Left renal pelvis (tissue), 4 donors: ENCODE data around the gene OR2C3. TPM values are rescaled to one million over a fixed set of nuclear protein-coding genes. Genes with fewer than 3 reads are reported as not detected.
"Not testable (repeated sequence)": the region's sequence is repeated elsewhere in the genome, so short reads cannot be mapped to it uniquely, and the experiment has no call there.

ENCODE experiments used
- DNase-seq, 4 donors: peaks; one replicate each; pipeline ENCODE4 v3.0.0-alpha.2; 2013; ENCODE audit warnings: low read depth in 4 of 4, low spot score in 3 of 4
- polyA plus RNA-seq, 4 donors: library from polyadenylated mRNA; unstranded; fragments of 120-200 nt; gene quantifications; one replicate each; pipeline ENCODE4 v1.2.1, GENCODE V29; 2013; ENCODE audit not compliant: insufficient read length in 4 of 4

Gene OR2C3
- polyA plus RNA-seq, 4 donors: 0.55 to 1.7 (median 0.75) TPM

DNA sequence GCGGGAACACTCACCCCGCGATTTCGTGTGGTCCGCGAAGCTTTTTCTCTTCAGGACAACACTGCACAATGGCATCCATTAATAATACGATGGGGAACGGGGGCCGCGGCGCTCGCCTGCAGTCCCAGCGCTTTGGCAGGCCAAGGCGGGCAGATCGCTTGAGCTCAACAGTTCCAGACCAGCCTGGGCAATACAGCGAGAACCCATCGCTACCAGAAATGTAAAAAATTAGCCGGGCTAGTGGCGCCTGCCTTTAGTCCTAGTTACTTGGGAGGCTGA, 17.7 kb downstream of the OR2C3 start:
- DNase-seq: no peak

- no peak for DNase-seq
These were observed 18.2 kb downstream of the OR2C3 start for GRCh38 chr1:247517795-247518612.

DNA sequence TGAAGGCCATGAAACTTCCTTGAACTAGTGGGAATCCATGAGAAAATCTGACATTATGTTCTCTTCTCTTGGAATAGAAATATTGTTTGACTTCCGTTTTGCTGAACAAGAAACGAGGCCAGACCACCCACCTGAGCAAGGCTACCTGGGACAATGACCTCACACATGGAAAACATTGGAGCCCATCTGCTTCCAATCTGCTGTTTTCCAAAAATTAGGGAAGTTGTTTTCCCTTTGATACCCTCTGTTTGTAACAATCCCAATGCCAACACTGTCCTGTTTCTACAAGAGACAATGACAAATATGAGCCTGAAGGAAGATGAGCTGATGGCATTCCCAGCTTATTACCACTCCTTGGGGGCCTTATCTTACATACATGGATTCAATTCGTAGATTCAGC, 29.4 kb downstream of the OR2C3 start:
- DNase-seq: no peak

- no peak for DNase-seq
These were observed 35.4 kb downstream of the OR2C3 start for GRCh38 chr1:247500865-247501264.

- no peak for DNase-seq
These were observed 39.5 kb downstream of the OR2C3 start for GRCh38 chr1:247496581-247497285.

GRCh38 chr1:247494767-247495166, 41.5 kb downstream of the OR2C3 start:
- no peak for DNase-seq

DNA sequence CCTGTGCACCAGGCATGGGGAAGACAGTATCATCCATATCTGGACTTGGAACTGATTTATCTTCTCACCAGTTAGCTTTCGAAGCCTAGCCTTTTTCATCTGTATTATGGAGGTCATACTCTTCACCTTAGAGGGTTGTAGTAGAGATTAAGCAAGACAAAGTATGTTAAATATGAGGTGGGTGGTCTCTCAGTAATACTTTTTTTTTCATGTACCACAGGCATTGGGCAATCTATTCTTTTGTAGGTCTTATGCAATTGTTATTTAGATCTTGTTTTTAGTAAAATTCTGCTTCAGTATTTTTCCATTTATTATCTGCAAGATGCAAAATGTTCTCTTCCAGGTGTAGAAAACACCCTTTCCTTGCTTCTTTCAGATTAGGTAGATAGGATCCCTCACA, 43.1 kb downstream of the OR2C3 start:
- no peak for DNase-seq

DNA sequence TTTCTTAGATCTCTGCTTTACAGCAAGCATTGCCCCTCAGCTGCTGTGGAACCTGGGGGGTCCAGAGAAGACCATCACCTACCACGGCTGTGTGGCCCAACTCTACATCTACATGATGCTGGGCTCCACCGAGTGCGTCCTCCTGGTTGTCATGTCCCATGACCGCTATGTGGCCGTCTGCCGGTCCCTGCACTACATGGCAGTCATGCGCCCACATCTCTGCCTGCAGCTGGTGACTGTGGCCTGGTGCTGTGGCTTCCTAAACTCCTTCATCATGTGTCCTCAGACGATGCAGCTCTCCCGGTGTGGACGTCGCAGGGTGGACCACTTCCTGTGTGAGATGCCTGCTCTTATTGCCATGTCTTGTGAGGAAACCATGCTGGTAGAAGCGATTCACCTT, 44.9 kb downstream of the OR2C3 start:
- no peak for DNase-seq

DNA sequence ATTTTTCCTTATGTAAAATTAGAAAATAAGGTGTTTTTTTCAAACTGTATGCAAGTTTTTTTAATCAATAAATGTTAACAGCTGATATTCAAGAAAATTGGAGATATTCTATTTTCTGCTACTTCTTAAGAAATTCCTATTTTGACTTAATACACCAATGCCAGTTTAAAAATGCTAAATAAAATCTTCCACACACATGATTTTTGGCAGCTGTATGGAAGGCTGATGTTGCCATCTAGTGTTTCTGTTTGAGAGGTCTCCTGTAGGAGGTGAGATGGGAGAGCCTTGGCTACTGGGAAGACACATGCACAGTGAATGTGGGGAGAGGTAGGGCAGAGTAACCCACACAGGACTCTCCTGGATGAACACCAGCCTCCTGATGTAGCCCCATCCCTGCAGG, 49.2 kb downstream of the OR2C3 start:
- peak in 2 of 4 donors; percentile 10 for DNase-seq

DNA sequence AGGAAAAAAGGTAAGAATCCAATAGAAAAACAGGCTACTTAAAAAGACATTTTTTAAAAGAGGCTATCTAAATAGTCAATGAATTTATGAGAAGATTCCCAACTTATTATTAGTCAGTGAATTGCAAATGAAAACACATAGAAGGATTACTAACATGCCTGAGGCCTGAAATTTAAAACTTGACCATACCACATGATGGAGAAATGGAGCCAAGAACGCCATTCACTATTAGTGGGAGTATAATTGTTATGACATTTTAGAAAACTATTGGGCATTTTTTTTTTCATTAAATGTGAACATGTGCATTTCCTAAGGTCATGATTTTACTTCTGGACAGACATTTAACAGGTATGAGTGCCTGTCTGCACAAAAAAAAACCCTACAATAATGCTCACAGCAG, 53.5 kb downstream of the OR2C3 start:
- no peak for DNase-seq

GRCh38 chr1:247476328-247477058, 59.7 kb downstream of the OR2C3 start:
- DNase-seq: not testable (repeated sequence)

GRCh38 chr1:247475793-247476192, 60.4 kb downstream of the OR2C3 start:
- DNase-seq: no peak

Other genes with a start within 250 kb of the OR2C3 start
- gene ZNF496, start 204.6 kb downstream of the OR2C3 start, polyA plus RNA-seq: 10 to 100 TPM; 31.0 to 45.1 (median 35.9) TPM
- 1 to 10 TPM in 2 of 4 donors, under 1 TPM in 2; 0.87 to 2.1 (median 1.2) TPM for gene NLRP3, start 120.3 kb downstream of the OR2C3 start, polyA plus RNA-seq
- under 1 TPM in 3 of 4 donors, not detected in 1; 0.04 to 0.12 (median 0.07) TPM for gene OR2B11, start 78.3 kb downstream of the OR2C3 start, polyA plus RNA-seq
- gene GCSAML, start 12.7 kb upstream of the OR2C3 start, polyA plus RNA-seq: 1 to 10 TPM in 1 of 4 donors, under 1 TPM in 3; 0.61 to 1.1 (median 0.84) TPM
- gene OR2G2, start 51.9 kb upstream of the OR2C3 start, polyA plus RNA-seq: not detected
- not detected for gene OR2G3, start 69.1 kb upstream of the OR2C3 start, polyA plus RNA-seq
- not detected for gene OR13G1, start 143.3 kb upstream of the OR2C3 start, polyA plus RNA-seq
- not detected for gene OR6F1, start 180.2 kb upstream of the OR2C3 start, polyA plus RNA-seq
- gene OR14K1, start 202.2 kb upstream of the OR2C3 start, polyA plus RNA-seq: not detected
- not detected for gene OR14A2, start 211.7 kb upstream of the OR2C3 start, polyA plus RNA-seq
- gene OR1C1, start 224.1 kb upstream of the OR2C3 start, polyA plus RNA-seq: not detected